SK-N-SH (cell line): ENCODE measurements around the gene NTM.

Experiments used
- EP300 ChIP-seq, 2 experiments: IDR thresholded peaks; 2 replicates each; pipeline versions ENCODE4 v1.4.0 to v1.6.1; 2012; ENCODE audit warnings: borderline replicate concordance in 1 of 2, low read depth in 1 of 2, low read length in 1 of 2
- POLR2AphosphoS5 ChIP-seq: IDR thresholded peaks from 2 replicates; pipeline ENCODE4 v1.6.1; 2012; ENCODE audit warnings: low read depth, low read length
- RFX5 ChIP-seq: IDR thresholded peaks from 2 replicates; pipeline ENCODE4 v1.6.1; 2012; ENCODE audit warnings: mild to moderate bottlenecking, improper control_type of control experiment, low read length
- SIN3A ChIP-seq: IDR thresholded peaks from 2 replicates; pipeline ENCODE4 v1.6.1; 2012; ENCODE audit warnings: low read depth, mild to moderate bottlenecking, low read length, moderate library complexity, borderline replicate concordance
- USF1 ChIP-seq: IDR thresholded peaks from 2 replicates; pipeline ENCODE4 v1.4.0; 2012; ENCODE audit warnings: low read depth, borderline replicate concordance
- TF ChIP-seq, protein P1 (sequence below): fragments of 200-600 bp; sonication (generic); IDR thresholded peaks from 2 replicates; pipeline ENCODE4 v1.6.1; 2017; ENCODE audit warnings: antibody characterized with exemption, mild to moderate bottlenecking, moderate library complexity

- TF ChIP-seq, protein P1, sequence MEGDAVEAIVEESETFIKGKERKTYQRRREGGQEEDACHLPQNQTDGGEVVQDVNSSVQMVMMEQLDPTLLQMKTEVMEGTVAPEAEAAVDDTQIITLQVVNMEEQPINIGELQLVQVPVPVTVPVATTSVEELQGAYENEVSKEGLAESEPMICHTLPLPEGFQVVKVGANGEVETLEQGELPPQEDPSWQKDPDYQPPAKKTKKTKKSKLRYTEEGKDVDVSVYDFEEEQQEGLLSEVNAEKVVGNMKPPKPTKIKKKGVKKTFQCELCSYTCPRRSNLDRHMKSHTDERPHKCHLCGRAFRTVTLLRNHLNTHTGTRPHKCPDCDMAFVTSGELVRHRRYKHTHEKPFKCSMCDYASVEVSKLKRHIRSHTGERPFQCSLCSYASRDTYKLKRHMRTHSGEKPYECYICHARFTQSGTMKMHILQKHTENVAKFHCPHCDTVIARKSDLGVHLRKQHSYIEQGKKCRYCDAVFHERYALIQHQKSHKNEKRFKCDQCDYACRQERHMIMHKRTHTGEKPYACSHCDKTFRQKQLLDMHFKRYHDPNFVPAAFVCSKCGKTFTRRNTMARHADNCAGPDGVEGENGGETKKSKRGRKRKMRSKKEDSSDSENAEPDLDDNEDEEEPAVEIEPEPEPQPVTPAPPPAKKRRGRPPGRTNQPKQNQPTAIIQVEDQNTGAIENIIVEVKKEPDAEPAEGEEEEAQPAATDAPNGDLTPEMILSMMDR, result no peak
- no peak for TF ChIP-seq SIN3A
- no peak for TF ChIP-seq EP300 (IDR thresholded peaks at IDR 0.05; ENCODE audit: borderline replicate concordance in 1 of 2, low read depth in 1 of 2, low read length in 1 of 2)
- no peak for TF ChIP-seq POLR2AphosphoS5
- TF ChIP-seq RFX5, result no peak
- no peak for TF ChIP-seq USF1
Observed at GRCh38 chr11:131690776-131691175, 320.4 kb downstream of the NTM start.
